Esophagus (tissue), 2 donors: Measurements from ENCODE around the gene MAN2A1. TPM values are rescaled to one million over a fixed set of nuclear protein-coding genes. Genes with fewer than 3 reads are reported as not detected.
"Not testable (repeated sequence)": the region's sequence is repeated elsewhere in the genome, so short reads cannot be mapped to it uniquely, and the experiment has no call there.

Experiments
- H3K27ac ChIP-seq, 2 donors: one replicate each; pipeline ENCODE4 v1.5.1; 2013; ENCODE audit warnings: low read depth in 2 of 2, mild to moderate bottlenecking in 2 of 2, inconsistent platforms in 1 of 2, low read length in 1 of 2, moderate library complexity in 1 of 2
- H3K27me3 ChIP-seq, 2 donors: one replicate each; pipeline ENCODE4 v1.6.1; 2013; ENCODE audit warnings: low read length in 2 of 2, control low read depth in 1 of 2, mild to moderate bottlenecking in 1 of 2; ENCODE audit not compliant: insufficient read depth in 2 of 2, control insufficient read depth in 1 of 2
- H3K36me3 ChIP-seq, 2 donors: one replicate each; pipeline ENCODE4 v1.6.1; 2013; ENCODE audit warnings: low read length in 1 of 2; ENCODE audit not compliant: control insufficient read depth in 2 of 2, insufficient read depth in 2 of 2
- H3K4me1 ChIP-seq, 2 donors: one replicate each; pipeline ENCODE4 v1.6.1; 2013; ENCODE audit warnings: low read length in 1 of 2; ENCODE audit not compliant: control insufficient read depth in 2 of 2, insufficient read depth in 2 of 2
- H3K4me3 ChIP-seq, 2 donors: one replicate each; pipeline ENCODE4 v1.5.1; 2013; ENCODE audit warnings: low read length in 2 of 2, mild to moderate bottlenecking in 2 of 2, low read depth in 1 of 2, moderate library complexity in 1 of 2
- H3K9me3 ChIP-seq, 2 donors: one replicate each; pipeline ENCODE4 v1.6.1; 2013; ENCODE audit warnings: mild to moderate bottlenecking in 2 of 2, low read depth in 1 of 2, low read length in 1 of 2, moderate library complexity in 1 of 2; ENCODE audit not compliant: control insufficient read depth in 2 of 2, insufficient read depth in 1 of 2
- WGBS, 2 donors: extraction: QIAGEN DNeasy Blood & Tissue Kit; methylation state at CpG; one replicate each; pipeline ENCODE4 v1.1.7; 2013; 5-methylcytosine and 5-hydroxymethylcytosine counted together
- polyA plus RNA-seq, 2 donors: library from polyadenylated mRNA; stranded (reverse); fragments of 200-250 nt; gene quantifications; one replicate each; pipeline ENCODE4 v1.2.3, GENCODE V29; 2013
- donor health status: healthy with polysubstance abuse.
- donor health status: Bipolar disorder and iron deficiency.

MAN2A1 gene
- polyA plus RNA-seq, 2 donors: 4.9 to 6.5 TPM

- Histone ChIP-seq H3K27ac (no peak overlapping the region), H3K4me3 (no peak overlapping the region), H3K4me1 (no peaks in the 10 kb centered on the region), H3K27me3 (no peaks in the 10 kb centered on the region), H3K9me3 (no peaks in the 10 kb centered on the region), H3K36me3 (peaks cover 0 to 1% of the 10 kb centered on the region in 2 donors)
- 96 to 100% methylated on average over 1 of the region's 1 CpG for WGBS, 2 donors
Observed at GRCh38 chr5:109825450-109825849, 135.7 kb downstream of the MAN2A1 start.

- Histone ChIP-seq H3K4me3 (no peak overlapping the region), H3K9me3 (no peaks in the 10 kb centered on the region), H3K27ac (no peak overlapping the region), H3K27me3 (no peaks in the 10 kb centered on the region), H3K4me1 (no peaks in the 10 kb centered on the region), H3K36me3 (no peaks in the 10 kb centered on the region)
- 67% methylated on average over 6 of the region's 6 CpGs for WGBS, 2 donors
Observed at GRCh38 chr5:109826426-109826825, 136.7 kb downstream of the MAN2A1 start.

DNA sequence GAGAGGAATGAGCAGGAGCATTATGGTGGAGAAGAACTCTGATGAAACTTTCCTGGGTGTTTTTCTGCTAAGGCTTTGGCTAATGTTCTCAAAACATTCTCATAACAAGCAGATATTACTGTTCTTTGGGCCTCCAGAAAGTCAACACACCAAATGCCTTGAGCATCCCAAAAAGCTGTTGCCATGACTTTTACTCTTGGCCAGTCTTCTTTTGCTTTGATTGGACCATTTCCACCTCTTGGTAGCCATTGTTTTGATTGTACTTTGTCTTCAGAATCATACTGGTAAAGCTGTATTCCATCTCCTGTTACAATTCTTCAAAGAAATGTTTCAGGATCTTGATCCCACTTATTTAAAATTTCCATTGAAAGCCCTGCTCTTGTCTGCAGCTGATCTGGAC is 139.6 kb downstream of the MAN2A1 start:
- H3K36me3 ChIP-seq: no peaks in the 10 kb centered on the region

DNA sequence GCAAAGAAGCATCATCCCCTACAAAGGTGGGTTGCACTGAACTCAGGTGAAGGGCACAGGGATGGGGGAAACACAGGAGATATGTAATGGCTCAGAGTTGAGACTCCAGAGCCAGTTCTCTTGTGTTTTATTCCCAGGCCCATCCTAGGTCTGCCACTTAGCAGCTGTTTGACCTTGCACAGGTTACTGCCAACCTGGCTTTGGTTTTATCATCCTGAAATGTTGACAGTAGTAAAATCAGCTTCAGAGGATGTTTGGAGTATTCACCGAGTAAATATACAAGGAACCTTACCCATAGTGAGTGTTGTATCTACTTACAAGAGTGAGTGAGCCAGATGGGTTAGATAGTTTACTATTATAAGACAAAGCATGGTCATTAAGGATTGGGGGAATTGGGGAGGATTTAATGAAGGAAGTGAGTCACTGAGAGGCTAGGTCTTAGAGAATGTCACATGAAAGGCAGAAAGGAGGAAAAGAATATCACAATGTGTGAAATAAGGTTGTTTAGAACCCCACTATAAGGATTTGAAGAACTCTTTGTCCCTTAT is 141.3 kb downstream of the MAN2A1 start:
- WGBS, 2 donors: 80 to 85% methylated on average over 1 of the region's 1 CpG
- H3K4me1 ChIP-seq: no peaks in the 10 kb centered on the region
- no peak overlapping the region for H3K27ac ChIP-seq
- H3K27me3 ChIP-seq: no peaks in the 10 kb centered on the region
- peaks cover 0 to under 1% of the 10 kb centered on the region in 2 donors for H3K36me3 ChIP-seq
- H3K9me3 ChIP-seq: no peaks in the 10 kb centered on the region
- H3K4me3 ChIP-seq: no peak overlapping the region

More for the DNA sequence above, 139.6 kb downstream of the MAN2A1 start:
- H3K27ac ChIP-seq: no peak overlapping the region
- H3K4me3 ChIP-seq: no peak overlapping the region
- H3K27me3 ChIP-seq: no peaks in the 10 kb centered on the region
- no peaks in the 10 kb centered on the region for H3K4me1 ChIP-seq
- no peaks in the 10 kb centered on the region for H3K9me3 ChIP-seq

GRCh38 chr5:109832207-109833188 is 142.8 kb downstream of the MAN2A1 start:
- H3K4me1 ChIP-seq, H3K27ac ChIP-seq, H3K9me3 ChIP-seq, H3K36me3 ChIP-seq, H3K27me3 ChIP-seq, H3K4me3 ChIP-seq: not testable (repeated sequence)
- WGBS, 2 donors: 94 to 95% methylated on average over 32 to 41 of the region's 42 CpGs

- no peak overlapping the region for H3K27ac ChIP-seq
- no peaks in the 10 kb centered on the region for H3K9me3 ChIP-seq
- H3K36me3 ChIP-seq: peaks cover 0 to 3% of the 10 kb centered on the region in 2 donors
- no peaks in the 10 kb centered on the region for H3K27me3 ChIP-seq
- H3K4me1 ChIP-seq: no peaks in the 10 kb centered on the region
- H3K4me3 ChIP-seq: no peak overlapping the region
- 92% methylated on average over 3 of the region's 3 CpGs for WGBS, 2 donors
Observed at GRCh38 chr5:109833946-109834345, 144.2 kb downstream of the MAN2A1 start.

DNA sequence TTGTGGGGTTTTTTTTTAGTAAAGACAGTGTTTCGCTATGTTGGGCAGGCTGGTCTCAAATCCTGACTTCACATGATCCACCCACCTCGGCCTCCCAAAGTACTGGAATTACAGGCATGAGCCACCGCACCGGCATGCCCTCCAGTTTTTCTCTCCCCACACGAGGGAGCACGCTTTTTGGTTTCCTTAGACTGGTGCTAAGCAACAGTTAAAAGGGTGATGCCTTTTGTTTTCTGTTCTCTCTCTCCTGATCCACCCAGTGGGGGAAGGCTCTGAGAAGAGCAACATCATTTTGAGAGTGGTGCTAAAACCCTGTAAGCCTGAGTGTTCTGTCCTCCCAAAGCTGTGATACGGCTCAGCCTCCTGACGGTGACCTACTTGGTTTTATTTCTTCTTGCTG is 146.6 kb downstream of the MAN2A1 start:
- 89 to 90% methylated on average over 8 of the region's 8 CpGs for WGBS, 2 donors
- Histone ChIP-seq H3K27me3 (no peaks in the 10 kb centered on the region), H3K36me3 (peaks cover 4 to 5% of the 10 kb centered on the region in 2 donors), H3K27ac (no peak overlapping the region), H3K4me1 (no peaks in the 10 kb centered on the region), H3K9me3 (no peaks in the 10 kb centered on the region), H3K4me3 (no peak overlapping the region)

DNA sequence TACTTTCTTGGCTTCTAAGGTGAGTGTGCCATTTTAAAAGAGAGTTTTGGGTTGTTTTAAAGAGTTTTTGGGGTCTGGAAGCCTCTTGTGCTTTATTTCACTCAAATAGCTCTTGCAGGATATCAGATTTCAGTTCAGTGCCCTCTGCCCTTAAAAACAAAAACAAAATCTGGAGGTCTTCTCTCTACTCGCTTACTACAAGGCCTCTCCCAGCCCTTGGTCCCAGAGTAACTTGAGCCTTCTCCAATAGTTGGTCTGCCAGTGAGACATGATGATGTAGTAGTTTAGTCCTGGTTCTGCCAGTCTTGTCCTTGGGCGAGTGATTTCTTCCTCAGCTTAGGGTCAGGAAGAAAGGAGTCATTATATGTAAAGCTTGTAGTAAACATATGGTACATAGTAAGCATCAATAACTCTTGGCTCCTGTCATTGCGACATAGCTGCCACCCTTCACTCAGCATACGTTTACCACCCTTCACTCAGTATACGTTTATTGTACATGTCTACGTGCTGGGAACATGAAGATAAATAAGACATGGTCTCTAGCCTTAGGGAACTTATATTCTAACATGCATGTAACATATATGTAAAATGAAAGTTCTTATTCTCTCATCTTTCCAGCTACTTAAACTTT is 147.6 kb downstream of the MAN2A1 start:
- no peak overlapping the region for H3K4me3 ChIP-seq
- H3K4me1 ChIP-seq: no peaks in the 10 kb centered on the region
- 91 to 95% methylated on average over 6 of the region's 6 CpGs for WGBS, 2 donors
- no peaks in the 10 kb centered on the region for H3K27me3 ChIP-seq
- H3K9me3 ChIP-seq: no peaks in the 10 kb centered on the region
- peaks cover 4 to 5% of the 10 kb centered on the region in 2 donors for H3K36me3 ChIP-seq
- no peak overlapping the region for H3K27ac ChIP-seq

- Histone ChIP-seq H3K4me3 (no peak overlapping the region), H3K27me3 (no peaks in the 10 kb centered on the region), H3K4me1 (no peaks in the 10 kb centered on the region), H3K36me3 (peaks cover 4 to 5% of the 10 kb centered on the region in 2 donors), H3K27ac (no peak overlapping the region), H3K9me3 (no peaks in the 10 kb centered on the region)
- 98 to 100% methylated on average over 1 of the region's 1 CpG for WGBS, 2 donors
Observed at GRCh38 chr5:109838157-109838556, 148.4 kb downstream of the MAN2A1 start.
